Subcutaneous abdominal adipose tissue (tissue), 5 donors: ENCODE data around the gene CTDNEP1.

Experiments used
- H3K27ac ChIP-seq: one replicate; pipeline ENCODE4 v1.7.0; 2013; ENCODE audit warnings: low read depth, mild to moderate bottlenecking, inconsistent platforms, low read length, moderate library complexity
- H3K27me3 ChIP-seq, 5 donors: one replicate each; pipeline ENCODE4 v1.7.0; 2013; ENCODE audit warnings: low read length in 5 of 5, inconsistent platforms in 1 of 5; ENCODE audit not compliant: control insufficient read depth in 5 of 5, insufficient read depth in 4 of 5
- H3K36me3 ChIP-seq, 5 donors: one replicate each; pipeline ENCODE4 v1.7.0; 2013; ENCODE audit warnings: low read length in 5 of 5; ENCODE audit not compliant: control insufficient read depth in 5 of 5, insufficient read depth in 5 of 5
- H3K4me1 ChIP-seq, 5 donors: one replicate each; pipeline ENCODE4 v1.7.0; 2013; ENCODE audit warnings: low read length in 5 of 5, mild to moderate bottlenecking in 3 of 5, moderate library complexity in 1 of 5; ENCODE audit not compliant: control insufficient read depth in 5 of 5, insufficient read depth in 5 of 5
- H3K4me3 ChIP-seq, 5 donors: one replicate each; pipeline ENCODE4 v1.7.0; 2013; ENCODE audit warnings: low read length in 5 of 5, low read depth in 1 of 5
- H3K9ac ChIP-seq, 5 donors: one replicate each; pipeline ENCODE4 v1.7.0; 2013; ENCODE audit warnings: low read length in 5 of 5, mild to moderate bottlenecking in 4 of 5, moderate library complexity in 3 of 5
- H3K9me3 ChIP-seq, 5 donors: one replicate each; pipeline ENCODE4 v1.7.0; 2013; ENCODE audit warnings: low read length in 5 of 5; ENCODE audit not compliant: control insufficient read depth in 5 of 5
- donor health status: healthy.
- donor health status: healthy.
- donor health status: healthy.
- donor health status: healthy.
- donor health status: healthy.

The CTDNEP1 gene

GRCh38 chr17:7218166-7218565 lies 33.4 kb downstream of the CTDNEP1 start:
- Histone ChIP-seq H3K36me3 (peaks cover 0 to 22% (median 21%) of the 10 kb centered on the region in 5 donors), H3K9ac (peak overlapping the region in 2 of 5 donors; percentile 53 to 72), H3K4me3 (peak overlapping the region in 1 of 5 donors; percentile 36), H3K4me1 (peaks cover 13 to 87% (median 78%) of the 10 kb centered on the region in 5 donors), H3K9me3 (no peaks in the 10 kb centered on the region), H3K27ac (no peak overlapping the region), H3K27me3 (peaks cover 0 to 9% (median 4%) of the 10 kb centered on the region in 5 donors)

GRCh38 chr17:7217113-7217987 lies 34.2 kb downstream of the CTDNEP1 start:
- H3K4me1 ChIP-seq: peaks cover 13 to 82% (median 74%) of the 10 kb centered on the region in 5 donors
- no peak overlapping the region for H3K27ac ChIP-seq
- peaks cover 0 to 9% (median 4%) of the 10 kb centered on the region in 5 donors for H3K27me3 ChIP-seq
- no peaks in the 10 kb centered on the region for H3K9me3 ChIP-seq
- peak overlapping the region; percentile 36 to 57 (median 49) for H3K4me3 ChIP-seq
- peaks cover 0 to 14% (median 13%) of the 10 kb centered on the region in 5 donors for H3K36me3 ChIP-seq
- H3K9ac ChIP-seq: peak overlapping the region in 2 of 5 donors; percentile 41 to 72

GRCh38 chr17:7216242-7217112 lies 35.1 kb downstream of the CTDNEP1 start:
- Histone ChIP-seq H3K4me3 (peak overlapping the region in 2 of 5 donors; percentile 35 to 40), H3K27ac (no peak overlapping the region), H3K9me3 (no peaks in the 10 kb centered on the region), H3K9ac (peak overlapping the region in 1 of 5 donors; percentile 48), H3K27me3 (peaks cover 0 to 12% (median 4%) of the 10 kb centered on the region in 5 donors), H3K4me1 (peaks cover 12 to 73% (median 66%) of the 10 kb centered on the region in 5 donors), H3K36me3 (peaks cover 0 to 6% (median 5%) of the 10 kb centered on the region in 5 donors)

- Histone ChIP-seq H3K9ac (peak overlapping the region in 1 of 5 donors; percentile 8), H3K4me3 (peak overlapping the region in 2 of 5 donors; percentile 35 to 42)
These were observed 35.8 kb downstream of the CTDNEP1 start for GRCh38 chr17:7215652-7216180.

GRCh38 chr17:7215136-7215638 lies 36.3 kb downstream of the CTDNEP1 start:
- H3K27ac ChIP-seq: no peak overlapping the region
- H3K27me3 ChIP-seq: peaks cover 0 to 9% (median 4%) of the 10 kb centered on the region in 5 donors
- H3K4me1 ChIP-seq: peaks cover 2 to 60% (median 53%) of the 10 kb centered on the region in 5 donors
- H3K9me3 ChIP-seq: no peaks in the 10 kb centered on the region
- H3K9ac ChIP-seq: peak overlapping the region in 1 of 5 donors; percentile 8
- H3K4me3 ChIP-seq: peak overlapping the region in 4 of 5 donors; percentile 59 to 74 (median 70)
- H3K36me3 ChIP-seq: no peaks in the 10 kb centered on the region

More at GRCh38 chr17:7215652-7216180, 35.8 kb downstream of the CTDNEP1 start:
- Histone ChIP-seq H3K27me3 (peaks cover 0 to 12% (median 4%) of the 10 kb centered on the region in 5 donors), H3K36me3 (no peaks in the 10 kb centered on the region), H3K4me1 (peaks cover 7 to 66% (median 58%) of the 10 kb centered on the region in 5 donors), H3K9me3 (no peaks in the 10 kb centered on the region), H3K27ac (no peak overlapping the region)

- Histone ChIP-seq H3K4me1 (peaks cover 1 to 55% (median 50%) of the 10 kb centered on the region in 5 donors), H3K9ac (peak overlapping the region in 1 of 5 donors; percentile 58)
These were observed 37.0 kb downstream of the CTDNEP1 start for GRCh38 chr17:7214300-7215135.

GRCh38 chr17:7213895-7214299 lies 37.6 kb downstream of the CTDNEP1 start:
- peaks cover 0 to 10% (median 4%) of the 10 kb centered on the region in 5 donors for H3K27me3 ChIP-seq
- no peaks in the 10 kb centered on the region for H3K36me3 ChIP-seq
- H3K9ac ChIP-seq: no peak overlapping the region
- H3K4me1 ChIP-seq: peaks cover 1 to 48% (median 44%) of the 10 kb centered on the region in 5 donors
- no peaks in the 10 kb centered on the region for H3K9me3 ChIP-seq
- peak overlapping the region; percentile 23 to 68 (median 61) for H3K4me3 ChIP-seq
- H3K27ac ChIP-seq: no peak overlapping the region

More at GRCh38 chr17:7214300-7215135, 37.0 kb downstream of the CTDNEP1 start:
- H3K4me3 ChIP-seq: peak overlapping the region; percentile 23 to 74 (median 68)
- no peak overlapping the region for H3K27ac ChIP-seq
- no peaks in the 10 kb centered on the region for H3K9me3 ChIP-seq
- peaks cover 0 to 9% (median 4%) of the 10 kb centered on the region in 5 donors for H3K27me3 ChIP-seq
- H3K36me3 ChIP-seq: no peaks in the 10 kb centered on the region

- Histone ChIP-seq H3K4me3 (no peak overlapping the region), H3K27ac (no peak overlapping the region), H3K27me3 (peaks cover 6 to 12% (median 10%) of the 10 kb centered on the region in 5 donors), H3K36me3 (no peaks in the 10 kb centered on the region), H3K4me1 (peaks cover 1 to 37% (median 30%) of the 10 kb centered on the region in 5 donors), H3K9ac (no peak overlapping the region), H3K9me3 (no peaks in the 10 kb centered on the region)
These were observed 39.9 kb downstream of the CTDNEP1 start for GRCh38 chr17:7211491-7212273.
